HepG2 (cell line): ENCODE results near the gene SERTAD3. TPM values are rescaled to one million over a fixed set of nuclear protein-coding genes. Genes with fewer than 3 reads are reported as not detected.

Experiments
- HMGXB4 ChIP-seq, 2 experiments: sonication (generic) in 1 of 2; formaldehyde crosslinking in 1 of 2; IDR thresholded peaks; 2 replicates each; pipeline versions ENCODE4 v1.4.0 to v1.6.1; 2018 to 2020; ENCODE audit warnings: missing genetic modification reagents in 2 of 2, borderline replicate concordance in 1 of 2, low read depth in 1 of 2, mild to moderate bottlenecking in 1 of 2, missing biosample characterization in 1 of 2
- KIAA2018 ChIP-seq: sonication (generic); formaldehyde crosslinking; IDR thresholded peaks from 2 replicates; pipeline ENCODE4 v1.5.0; 2020; ENCODE audit warnings: mild to moderate bottlenecking, missing genetic modification reagents, borderline replicate concordance
- NFATC3 ChIP-seq: sonication (generic); formaldehyde crosslinking; IDR thresholded peaks from 2 replicates; pipeline ENCODE4 v1.5.1; 2020; ENCODE audit warnings: mild to moderate bottlenecking, missing genetic modification reagents
- ZNF142 ChIP-seq: sonication (generic); formaldehyde crosslinking; IDR thresholded peaks from 2 replicates; pipeline ENCODE4 v1.4.0; 2020; ENCODE audit warnings: missing genetic modification reagents
- ZNF30 ChIP-seq: sonication (generic); formaldehyde crosslinking; IDR thresholded peaks from 2 replicates; pipeline ENCODE4 v1.5.0; 2020; ENCODE audit warnings: mild to moderate bottlenecking, missing genetic modification reagents
- polyA plus RNA-seq, 8 experiments: library from polyadenylated mRNA; depleted of rRNA in 3 of 8; stranded (reverse) in 7 of 8; unstranded in 1 of 8; fragments of >200 nt; fragmentation: Illumina TruSeq in 4 of 8; extraction: Trizol in 4 of 8; gene quantifications; 2 replicates each; pipeline versions ENCODE4 v1.2.1 to v1.2.3, GENCODE V29; 2011 to 2016; ENCODE audit warnings: low read depth in 4 of 8, missing spikeins in 1 of 8, mixed read lengths in 1 of 8; ENCODE audit not compliant: insufficient read depth in 1 of 8
- total RNA-seq, 5 experiments: library from RNA; depleted of rRNA; stranded (reverse); fragments of >200 nt; fragmentation: Illumina TruSeq; extraction: Trizol; gene quantifications; 2 replicates each; pipeline ENCODE4 v1.2.3, GENCODE V29; 2016; ENCODE audit warnings: low read depth in 1 of 5
- TF ChIP-seq, protein P1 (sequence below): sonication (generic); formaldehyde crosslinking; IDR thresholded peaks from 2 replicates; pipeline ENCODE4 v1.4.0; 2020; ENCODE audit warnings: missing genetic modification reagents

The SERTAD3 gene
- total and polyA plus RNA-seq, 2 of the 13 experiments (the other 11 are each of a cell fraction or from before 2014, with no cell fraction given), result 9.6 to 16.9 TPM

- TF ChIP-seq KIAA2018 (CRISPR knock-in tag) (no peak), HMGXB4 (CRISPR knock-in tag; IDR thresholded peaks at IDR 0.05; ENCODE audit: borderline replicate concordance in 1 of 2, low read depth in 1 of 2) (peak in 1 of 2 experiments; percentile 50; a peak in 2 of 4 replicates), NFATC3 (no peak), ZNF142 (CRISPR knock-in tag) (no peak), ZNF30 (CRISPR knock-in tag) (no peak)
- TF ChIP-seq, protein P1, sequence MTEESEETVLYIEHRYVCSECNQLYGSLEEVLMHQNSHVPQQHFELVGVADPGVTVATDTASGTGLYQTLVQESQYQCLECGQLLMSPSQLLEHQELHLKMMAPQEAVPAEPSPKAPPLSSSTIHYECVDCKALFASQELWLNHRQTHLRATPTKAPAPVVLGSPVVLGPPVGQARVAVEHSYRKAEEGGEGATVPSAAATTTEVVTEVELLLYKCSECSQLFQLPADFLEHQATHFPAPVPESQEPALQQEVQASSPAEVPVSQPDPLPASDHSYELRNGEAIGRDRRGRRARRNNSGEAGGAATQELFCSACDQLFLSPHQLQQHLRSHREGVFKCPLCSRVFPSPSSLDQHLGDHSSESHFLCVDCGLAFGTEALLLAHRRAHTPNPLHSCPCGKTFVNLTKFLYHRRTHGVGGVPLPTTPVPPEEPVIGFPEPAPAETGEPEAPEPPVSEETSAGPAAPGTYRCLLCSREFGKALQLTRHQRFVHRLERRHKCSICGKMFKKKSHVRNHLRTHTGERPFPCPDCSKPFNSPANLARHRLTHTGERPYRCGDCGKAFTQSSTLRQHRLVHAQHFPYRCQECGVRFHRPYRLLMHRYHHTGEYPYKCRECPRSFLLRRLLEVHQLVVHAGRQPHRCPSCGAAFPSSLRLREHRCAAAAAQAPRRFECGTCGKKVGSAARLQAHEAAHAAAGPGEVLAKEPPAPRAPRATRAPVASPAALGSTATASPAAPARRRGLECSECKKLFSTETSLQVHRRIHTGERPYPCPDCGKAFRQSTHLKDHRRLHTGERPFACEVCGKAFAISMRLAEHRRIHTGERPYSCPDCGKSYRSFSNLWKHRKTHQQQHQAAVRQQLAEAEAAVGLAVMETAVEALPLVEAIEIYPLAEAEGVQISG (CRISPR knock-in tag), result 0 out of 2 replicates have a peak, but pooled peaks have one; percentile 27
Measured at GRCh38 chr19:40416918-40417642, 27.1 kb downstream of the SERTAD3 start (continued).
